Measurements from ENCODE around the gene SORT1. TPM values are rescaled to one million over a fixed set of nuclear protein-coding genes. Genes with fewer than 3 reads are reported as not detected.

SORT1 gene
- total and polyA plus RNA-seq, 2 of the 13 experiments (the other 11 are each of a cell fraction or from before 2014, with no cell fraction given) = 32.4 to 93.0 TPM

GRCh38 chr1:109398343-109399225 is 866 bp upstream of the SORT1 start:
- in situ Hi-C loops (cut with HindIII; ENCODE audit: extremely low pct_ligation_motif_present, low pct_unique_long_range_greater_than_20kb) (no loop called here), intact Hi-C loops (cut with micrococcal nuclease; ENCODE audit: unreplicated experiment) (loop anchor here (1.0 to 10.0 kb wide), 4 partner anchors 46 to 304 kb away; partner anchors contain the start of gene TMEM167B)
- ChIA-PET CTCF (ENCODE audit: low intra/inter-chr PET ratio, low total read pairs) (interaction anchor here (1.3 to 4.5 kb wide), 3 partner anchors 121 to 159 kb away, joined by 4 to 76 read pairs (median 18); no protein-coding TSS in a partner anchor), POLR2A (interaction anchor here (0.6 to 2.7 kb wide), 19 partner anchors 9 to 298 kb away, joined by 3 to 25 read pairs (median 4); partner anchors contain the start of genes MYBPHL, PSMA5, PSRC1 and SARS1)
- H3K27me3 ChIP-seq (ENCODE audit: control insufficient read depth in 1 of 2, insufficient read depth in 2 of 2, low read length in 2 of 2) = no peaks in the 10 kb centered on the region; a peak in 1 of 5 replicates
- FAIRE-seq (no peak), DNase-seq (ENCODE audit: low spot score) (no peak), ATAC-seq (peak; percentile 28)
- WGBS (ENCODE audit: low lambda C conversion rate) = 32% methylated on average over 12 of the region's 18 CpGs
- peaks cover 36% of the 10 kb centered on the region for H3K79me2 ChIP-seq (ENCODE audit: insufficient read depth, low read length)
- peak overlapping the region; percentile 62 for H3K9ac ChIP-seq (ENCODE audit: insufficient read depth, low read depth, low read length)
- peak overlapping the region; percentile 73 to 94 (median 75) for H3K4me3 ChIP-seq (replicated peaks in 1 of 3; ENCODE audit: insufficient read depth in 1 of 3, low read depth in 2 of 3, low read length in 3 of 3)
- peaks cover 4 to 12% of the 10 kb centered on the region in 2 experiments; a peak in 4 of 5 replicates for H3K36me3 ChIP-seq (replicated peaks in 1 of 2; ENCODE audit: control insufficient read depth in 1 of 2, insufficient read depth in 2 of 2, low read length in 2 of 2)
- peak overlapping the region; percentile 61 for H3K27ac ChIP-seq (ENCODE audit: extremely low read length, insufficient read depth, low read length)
- peak overlapping the region; percentile 20 for H2AFZ ChIP-seq (ENCODE audit: low read length)
- peak overlapping the region; percentile 80 for H3K4me2 ChIP-seq (ENCODE audit: low read depth, low read length)
- H4K20me1 ChIP-seq (ENCODE audit: insufficient read depth, low read length) = no peaks in the 10 kb centered on the region
- peaks cover 42% of the 10 kb centered on the region for H3K4me1 ChIP-seq (ENCODE audit: insufficient read depth, low read length)
- TSS peak; percentile 73 for BruUV-seq (replicated peaks)
- no peaks in the 10 kb centered on the region for H3K9me3 ChIP-seq (ENCODE audit: low read length)
- TF ChIP-seq ATF2 (CRISPR knock-in tag; IDR thresholded peaks at IDR 0.05) (peak; percentile 15), ZNF317 (CRISPR knock-in tag; IDR thresholded peaks at IDR 0.05) (0 out of 2 replicates have a peak, but pooled peaks have one; percentile 56), ZBTB7B (CRISPR knock-in tag; IDR thresholded peaks at IDR 0.05) (peak; percentile 63; the same call in 1 of the 2 replicates), IKZF5 (CRISPR knock-in tag; IDR thresholded peaks at IDR 0.05) (0 out of 2 replicates have a peak, but pooled peaks have one; percentile 59), ZNF10 (CRISPR knock-in tag; IDR thresholded peaks at IDR 0.05; ENCODE audit: borderline replicate concordance, low read depth) (no peak), PRMT3 (CRISPR knock-in tag; IDR thresholded peaks at IDR 0.05; ENCODE audit: borderline replicate concordance, low read depth) (no peak), ZNF350 (CRISPR knock-in tag; IDR thresholded peaks at IDR 0.05; ENCODE audit: borderline replicate concordance, low read depth) (peak; percentile 47; the same call in 1 of the 2 replicates), POLR2AphosphoS5 (IDR thresholded peaks at IDR 0.05; ENCODE audit: low read depth, low read length) (no peak), HMGXB4 (CRISPR knock-in tag; IDR thresholded peaks at IDR 0.05; ENCODE audit: borderline replicate concordance in 1 of 2, low read depth in 1 of 2) (0 out of 4 replicates have a peak, but pooled peaks have one; percentile 5 to 15), XBP1 (CRISPR knock-in tag; IDR thresholded peaks at IDR 0.05) (no peak), NR2F2 (IDR thresholded peaks at IDR 0.05; ENCODE audit: borderline replicate concordance, low read depth) (no peak), ZNF569 (CRISPR knock-in tag; IDR thresholded peaks at IDR 0.05; ENCODE audit: borderline replicate concordance) (no peak), ZNF513 (CRISPR knock-in tag; conservative IDR thresholded peaks at IDR 0.05) (no peak)
